HepG2 (cell line): ENCODE measurements around the gene C4orf54. TPM values are rescaled to one million over a fixed set of nuclear protein-coding genes. Genes with fewer than 3 reads are reported as not detected.

ENCODE experiments used
- ATAC-seq: fragments of 200-7000 bp; cut with Tn5 transposase; 3 replicates; pipeline ENCODE4 v1.9.1; 2020; ENCODE audit warnings: mild to moderate bottlenecking, moderate library complexity
- BruUV-seq: library from RNA; stranded (reverse); fragments of 400-500 nt; replicated peaks from 2 replicates; lab custom pipeline; 2021; lab: Mats Ljungman, UMichigan
- CTCF ChIA-PET: fragments of 300-600 bp; formaldehyde crosslinking; extraction: SDS; loops from one replicate; lab custom pipeline; 2021; ENCODE audit warnings: low total read pairs, inconsistent platforms, low intra/inter-chr PET ratio; lab: Yijun Ruan, JAX
- POLR2A ChIA-PET: fragments of 350-600 bp; sonication (Branson Sonifier 250); formaldehyde crosslinking; loops from one replicate; lab custom pipeline; 2020; ENCODE audit warnings: antibody characterized with exemption, inconsistent platforms; lab: Yijun Ruan, JAX
- DNase-seq: peaks from one replicate; pipeline ENCODE4 v3.0.0-alpha.2; 2015; ENCODE audit warnings: low spot score
- FAIRE-seq: peaks from 3 replicates; lab custom pipeline; 2011; peaks lifted over from hg19 to GRCh38; lab: Jason Lieb, UNC
- H2AFZ ChIP-seq: one replicate; pipeline ENCODE4 v1.6.1; 2011; ENCODE audit warnings: low read length, inconsistent platforms
- H3K27ac ChIP-seq: fragments of 300-600 bp; 3 replicates; pipeline ENCODE4 v1.8.0; 2011; ENCODE audit warnings: mixed run types, mild to moderate bottlenecking, mixed read lengths, low read length, inconsistent platforms; ENCODE audit not compliant: insufficient read depth; ENCODE audit errors: extremely low read length
- H3K27me3 ChIP-seq, 2 experiments: fragments of 200-600 bp in 1 of 2; 2 replicates in 1 of 2; 3 replicates in 1 of 2; pipeline versions ENCODE4 v1.6.0 to v1.8.0; 2011; ENCODE audit warnings: low read length in 2 of 2, mild to moderate bottlenecking in 2 of 2, moderate library complexity in 2 of 2, inconsistent platforms in 1 of 2; ENCODE audit not compliant: insufficient read depth in 2 of 2, control insufficient read depth in 1 of 2
- H3K36me3 ChIP-seq, 2 experiments: fragments of 200-600 bp in 1 of 2; replicated peaks in 1 of 2; 2 replicates in 1 of 2; 3 replicates in 1 of 2; pipeline versions ENCODE4 v1.5.1 to v1.8.0; 2011; ENCODE audit warnings: low read length in 2 of 2, inconsistent platforms in 1 of 2; ENCODE audit not compliant: insufficient read depth in 2 of 2, control insufficient read depth in 1 of 2
- H3K4me1 ChIP-seq: 2 replicates; pipeline ENCODE4 v1.5.1; 2012; ENCODE audit warnings: low read length, inconsistent platforms; ENCODE audit not compliant: insufficient read depth
- H3K4me2 ChIP-seq: 2 replicates; pipeline ENCODE4 v1.6.0; 2011; ENCODE audit warnings: low read depth, low read length, inconsistent platforms
- H3K4me3 ChIP-seq, 3 experiments: fragments of 200-600 bp in 1 of 3; sonication (generic), shearing (Covaris generic) in 1 of 3; replicated peaks in 1 of 3; 2 replicates each; pipeline ENCODE4 v1.5.1; 2011 to 2016; ENCODE audit warnings: low read length in 3 of 3, inconsistent platforms in 2 of 3, low read depth in 2 of 3, mild to moderate bottlenecking in 2 of 3, control low read depth in 1 of 3, mixed read lengths in 1 of 3; ENCODE audit not compliant: insufficient read depth in 1 of 3
- H3K79me2 ChIP-seq: one replicate; pipeline ENCODE4 v1.6.1; 2011; ENCODE audit warnings: low read length, inconsistent platforms; ENCODE audit not compliant: insufficient read depth
- H3K9ac ChIP-seq: 2 replicates; pipeline ENCODE4 v1.6.0; 2011; ENCODE audit warnings: mild to moderate bottlenecking, low read depth, low read length, inconsistent platforms; ENCODE audit not compliant: insufficient read depth
- H3K9me3 ChIP-seq: 2 replicates; pipeline ENCODE4 v1.5.1; 2012; ENCODE audit warnings: mild to moderate bottlenecking, low read length
- H4K20me1 ChIP-seq: 2 replicates; pipeline ENCODE4 v1.6.0; 2011; ENCODE audit warnings: inconsistent platforms, mild to moderate bottlenecking, low read length, moderate library complexity; ENCODE audit not compliant: insufficient read depth
- AGO2 ChIP-seq: fragments of 200-400 bp; formaldehyde crosslinking; optimal IDR thresholded peaks from 2 replicates; pipeline ENCODE3; 2017; ENCODE audit warnings: mild to moderate bottlenecking, low read depth, low read length, moderate library complexity
- EEA1 ChIP-seq: sonication (generic); formaldehyde crosslinking; IDR thresholded peaks from 2 replicates; pipeline ENCODE4 v1.5.1; 2020; ENCODE audit warnings: mild to moderate bottlenecking, missing genetic modification reagents, borderline replicate concordance
- MTF2 ChIP-seq: sonication (generic); formaldehyde crosslinking; IDR thresholded peaks from 2 replicates; pipeline ENCODE4 v1.5.0; 2020; ENCODE audit warnings: missing genetic modification reagents, borderline replicate concordance
- NFRKB ChIP-seq: fragments of 450-650 bp; IDR thresholded peaks from 2 replicates; pipeline ENCODE4 v1.6.1; 2017
- TAF15 ChIP-seq: fragments of 200-400 bp; formaldehyde crosslinking; IDR thresholded peaks from one replicate; pipeline ENCODE4 v1.6.1; 2018; ENCODE audit warnings: mild to moderate bottlenecking, low read depth, low read length; ENCODE audit not compliant: poor library complexity, severe bottlenecking
- WIZ ChIP-seq: sonication (generic); formaldehyde crosslinking; IDR thresholded peaks from 2 replicates; pipeline ENCODE4 v1.5.1; 2020; ENCODE audit warnings: mild to moderate bottlenecking, missing genetic modification reagents
- XRCC5 ChIP-seq: fragments of 200-400 bp; formaldehyde crosslinking; optimal IDR thresholded peaks from 2 replicates; pipeline ENCODE3; 2017; ENCODE audit warnings: mild to moderate bottlenecking, low read length
- YEATS4 ChIP-seq: sonication (generic); formaldehyde crosslinking; IDR thresholded peaks from 2 replicates; pipeline ENCODE4 v1.4.0; 2020; ENCODE audit warnings: missing genetic modification reagents, borderline replicate concordance
- ZBTB8A ChIP-seq: sonication (generic); formaldehyde crosslinking; IDR thresholded peaks from 2 replicates; pipeline ENCODE4 v1.4.0; 2020; ENCODE audit warnings: mild to moderate bottlenecking, low read depth, missing genetic modification reagents, borderline replicate concordance
- ZKSCAN5 ChIP-seq: sonication (generic); formaldehyde crosslinking; IDR thresholded peaks from 2 replicates; pipeline ENCODE4 v1.5.1; 2020; ENCODE audit warnings: mild to moderate bottlenecking, missing genetic modification reagents
- ZNF225 ChIP-seq: sonication (generic); formaldehyde crosslinking; IDR thresholded peaks from 2 replicates; pipeline ENCODE4 v1.4.0; 2020; ENCODE audit warnings: mild to moderate bottlenecking, missing genetic modification reagents
- ZNF570 ChIP-seq: sonication (generic); formaldehyde crosslinking; IDR thresholded peaks from 2 replicates; pipeline ENCODE4 v1.4.0; 2020; ENCODE audit warnings: mild to moderate bottlenecking, missing genetic modification reagents, borderline replicate concordance
- ZNF678 ChIP-seq: sonication (generic); formaldehyde crosslinking; IDR thresholded peaks from 2 replicates; pipeline ENCODE4 v1.4.0; 2020; ENCODE audit warnings: mild to moderate bottlenecking, missing genetic modification reagents
- WGBS: methylation state at CpG from one replicate; pipeline ENCODE4 v1.1.6; 2017; ENCODE audit warnings: low lambda C conversion rate; 5-methylcytosine and 5-hydroxymethylcytosine counted together
- in situ Hi-C: cut with HindIII; loops from 2 replicates; pipeline ENCODE4 v1.10.0; 2017; ENCODE audit warnings: low pct_unique_long_range_greater_than_20kb; ENCODE audit not compliant: extremely low pct_ligation_motif_present
- intact Hi-C: fragments of 100-400 bp; cut with micrococcal nuclease; formaldehyde crosslinking; loops from one replicate; pipeline ENCODE4 v1.10.0; 2022; ENCODE audit not compliant: unreplicated experiment
- polyA plus RNA-seq, 8 experiments: library from polyadenylated mRNA; depleted of rRNA in 3 of 8; stranded (reverse) in 7 of 8; unstranded in 1 of 8; fragments of >200 nt; fragmentation: Illumina TruSeq in 4 of 8; extraction: Trizol in 4 of 8; gene quantifications; 2 replicates each; pipeline versions ENCODE4 v1.2.1 to v1.2.3, GENCODE V29; 2011 to 2016; ENCODE audit warnings: low read depth in 4 of 8, missing spikeins in 1 of 8, mixed read lengths in 1 of 8; ENCODE audit not compliant: insufficient read depth in 1 of 8
- total RNA-seq, 5 experiments: library from RNA; depleted of rRNA; stranded (reverse); fragments of >200 nt; fragmentation: Illumina TruSeq; extraction: Trizol; gene quantifications; 2 replicates each; pipeline ENCODE4 v1.2.3, GENCODE V29; 2016; ENCODE audit warnings: low read depth in 1 of 5
- TF ChIP-seq, protein P1 (sequence below): sonication (generic); IDR thresholded peaks from 2 replicates; pipeline ENCODE4 v1.6.1; 2016; ENCODE audit warnings: low read depth, borderline replicate concordance
- TF ChIP-seq, protein P2 (sequence below): IDR thresholded peaks from 2 replicates; pipeline ENCODE4 v1.6.1; 2016; ENCODE audit warnings: mild to moderate bottlenecking, missing biosample characterization, missing genetic modification reagents
- TF ChIP-seq, protein P3 (sequence below): sonication (generic); formaldehyde crosslinking; IDR thresholded peaks from 2 replicates; pipeline ENCODE4 v1.4.0; 2020; ENCODE audit warnings: mild to moderate bottlenecking, missing genetic modification reagents
- TF ChIP-seq, protein P4 (sequence below): sonication (generic); formaldehyde crosslinking; IDR thresholded peaks from 2 replicates; pipeline ENCODE4 v1.5.1; 2020; ENCODE audit warnings: missing genetic modification reagents, mild to moderate bottlenecking, borderline replicate concordance

The C4orf54 gene
- total and polyA plus RNA-seq, 2 of the 13 experiments (the other 11 are each of a cell fraction or from before 2014, with no cell fraction given), result not detected

DNA sequence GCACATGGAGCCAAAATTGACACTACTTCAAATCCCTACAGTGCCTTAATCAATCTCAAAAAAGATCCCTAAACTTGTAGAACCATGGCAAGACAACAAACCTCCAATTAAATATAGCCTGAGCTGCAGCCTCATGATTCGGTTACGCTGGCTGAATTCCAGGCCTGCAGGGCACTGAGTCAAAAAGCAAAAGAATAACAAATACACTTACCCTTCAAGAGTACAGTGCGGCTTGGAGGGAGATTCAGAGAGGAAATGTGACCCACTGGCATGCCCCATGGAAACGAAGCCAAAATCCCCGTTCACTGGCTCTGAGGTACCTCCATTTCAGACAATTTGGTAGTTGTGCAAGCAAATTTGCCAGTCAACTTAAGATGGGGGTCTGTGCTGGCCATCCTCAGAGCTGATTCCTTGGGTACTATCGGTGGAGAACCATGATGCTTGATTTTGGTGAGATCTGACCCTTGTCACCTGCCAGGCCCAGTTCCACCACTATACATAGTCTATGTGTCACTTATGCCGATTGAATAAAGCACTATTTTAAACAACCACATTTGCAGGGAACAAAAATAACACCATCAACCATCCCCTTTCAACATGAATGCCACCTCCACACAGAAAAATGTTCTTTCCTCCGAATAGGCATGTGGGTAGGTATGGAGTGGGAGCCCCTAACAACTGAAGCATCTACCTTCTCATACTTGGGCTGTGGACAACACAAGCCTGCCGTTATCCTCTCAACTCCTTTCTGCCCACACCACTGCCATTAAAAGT, 2.1 kb downstream of the C4orf54 start (continued):
- TF ChIP-seq, protein P1, sequence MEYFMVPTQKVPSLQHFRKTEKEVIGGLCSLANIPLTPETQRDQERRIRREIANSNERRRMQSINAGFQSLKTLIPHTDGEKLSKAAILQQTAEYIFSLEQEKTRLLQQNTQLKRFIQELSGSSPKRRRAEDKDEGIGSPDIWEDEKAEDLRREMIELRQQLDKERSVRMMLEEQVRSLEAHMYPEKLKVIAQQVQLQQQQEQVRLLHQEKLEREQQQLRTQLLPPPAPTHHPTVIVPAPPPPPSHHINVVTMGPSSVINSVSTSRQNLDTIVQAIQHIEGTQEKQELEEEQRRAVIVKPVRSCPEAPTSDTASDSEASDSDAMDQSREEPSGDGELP, result no peak
- TF ChIP-seq NFRKB, result no peak
- no peak for TF ChIP-seq YEATS4 (CRISPR knock-in tag)
- TF ChIP-seq, protein P2, sequence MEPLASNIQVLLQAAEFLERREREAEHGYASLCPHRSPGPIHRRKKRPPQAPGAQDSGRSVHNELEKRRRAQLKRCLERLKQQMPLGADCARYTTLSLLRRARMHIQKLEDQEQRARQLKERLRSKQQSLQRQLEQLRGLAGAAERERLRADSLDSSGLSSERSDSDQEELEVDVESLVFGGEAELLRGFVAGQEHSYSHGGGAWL, result no peak
- TF ChIP-seq, protein P3, sequence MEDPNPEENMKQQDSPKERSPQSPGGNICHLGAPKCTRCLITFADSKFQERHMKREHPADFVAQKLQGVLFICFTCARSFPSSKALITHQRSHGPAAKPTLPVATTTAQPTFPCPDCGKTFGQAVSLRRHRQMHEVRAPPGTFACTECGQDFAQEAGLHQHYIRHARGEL (CRISPR knock-in tag), result no peak

DNA sequence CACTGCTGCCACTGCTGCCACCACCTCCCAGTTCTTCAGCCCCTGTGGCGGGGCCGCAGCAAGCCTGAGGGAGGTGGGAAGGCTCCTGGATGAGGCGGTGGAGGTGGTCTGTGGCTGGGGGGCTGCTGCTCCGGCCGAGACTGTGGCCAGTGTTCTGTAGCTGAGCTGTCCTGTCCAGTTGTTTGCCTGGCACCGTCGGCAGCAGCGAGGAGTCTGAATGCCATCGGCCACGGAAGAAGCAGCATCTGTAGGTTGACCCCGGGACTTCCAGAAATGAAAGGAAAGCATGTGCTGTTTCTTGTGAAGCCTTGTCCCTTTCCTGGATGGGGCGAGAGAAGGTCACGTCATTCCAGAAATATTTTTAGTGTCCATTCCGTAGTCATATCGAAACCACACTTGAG, 3.3 kb downstream of the C4orf54 start:
- Histone ChIP-seq H3K4me2 (no peak overlapping the region), H4K20me1 (no peaks in the 10 kb centered on the region), H3K36me3 (no peaks in the 10 kb centered on the region), H3K9ac (no peak overlapping the region), H3K4me1 (no peaks in the 10 kb centered on the region), H3K4me3 (no peak overlapping the region), H3K79me2 (no peaks in the 10 kb centered on the region), H3K9me3 (no peaks in the 10 kb centered on the region), H2AFZ (no peak overlapping the region), H3K27me3 (peaks cover 1 to 38% of the 10 kb centered on the region in 2 experiments; a peak in 2 of 5 replicates), H3K27ac (no peak overlapping the region)
- TF ChIP-seq ZNF225 (CRISPR knock-in tag) (no peak), AGO2 (no peak), ZKSCAN5 (CRISPR knock-in tag) (no peak), EEA1 (CRISPR knock-in tag) (no peak), TAF15 (no peak), MTF2 (CRISPR knock-in tag) (no peak), WIZ (CRISPR knock-in tag) (no peak), ZNF570 (CRISPR knock-in tag) (no peak), ZBTB8A (no peak), ZNF678 (no peak), XRCC5 (no peak)
- TF ChIP-seq, protein P4, sequence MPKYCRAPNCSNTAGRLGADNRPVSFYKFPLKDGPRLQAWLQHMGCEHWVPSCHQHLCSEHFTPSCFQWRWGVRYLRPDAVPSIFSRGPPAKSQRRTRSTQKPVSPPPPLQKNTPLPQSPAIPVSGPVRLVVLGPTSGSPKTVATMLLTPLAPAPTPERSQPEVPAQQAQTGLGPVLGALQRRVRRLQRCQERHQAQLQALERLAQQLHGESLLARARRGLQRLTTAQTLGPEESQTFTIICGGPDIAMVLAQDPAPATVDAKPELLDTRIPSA, result no peak
- DNase-seq (no peak), FAIRE-seq (no peak), ATAC-seq (no peak)
- in situ Hi-C loops (no loop called here), intact Hi-C loops (no loop called here)
- WGBS, result 50% methylated on average over 13 of the region's 15 CpGs
- no TSS peak for BruUV-seq
- ChIA-PET POLR2A (no interaction called here), CTCF (no interaction called here)
